ENCODE measurements around the gene AP5B1. TPM values are rescaled to one million over a fixed set of nuclear protein-coding genes. Genes with fewer than 3 reads are reported as not detected.

The AP5B1 gene
- total and polyA plus RNA-seq, 9 of the 15 experiments (the other 6 are each of a cell fraction or from before 2014, with no cell fraction given) = 0.51 to 24.2 (median 5.1) TPM

DNA sequence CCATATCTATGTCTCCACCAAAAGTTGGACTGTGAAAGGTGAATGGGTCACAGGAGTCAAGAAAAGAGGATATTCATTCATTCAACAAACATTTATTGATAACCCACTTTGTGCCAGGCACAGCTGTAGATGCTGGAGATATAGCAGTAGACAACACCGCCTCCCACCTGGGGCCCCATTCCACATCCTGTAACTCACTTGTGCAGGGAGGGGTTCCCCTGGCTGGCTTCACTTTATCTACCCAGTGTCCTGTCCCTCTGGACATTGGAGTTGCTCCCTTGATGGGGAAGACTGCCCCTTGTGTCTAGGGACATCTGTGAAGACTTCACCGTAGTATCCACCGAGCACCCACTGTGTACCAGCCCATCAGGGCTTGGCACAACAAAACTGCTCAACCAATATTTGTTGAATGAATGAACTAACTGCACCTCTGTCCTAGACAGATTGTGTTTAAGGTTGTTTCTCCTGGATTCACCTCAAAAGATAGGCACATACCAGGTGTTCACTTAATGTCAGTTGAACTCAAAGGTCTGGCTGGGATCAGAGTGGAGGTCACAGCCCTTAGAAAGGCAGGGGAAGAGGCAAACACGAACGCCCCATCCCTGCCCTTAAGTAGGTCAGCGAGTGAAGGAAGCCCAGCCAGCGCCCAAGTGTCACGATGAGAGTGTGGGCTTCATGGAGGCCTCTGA lies 4.7 kb upstream of the AP5B1 start:
- H2AFZ ChIP-seq (ENCODE audit: low read depth, low read length) = no peak overlapping the region
- H3K9me1 ChIP-seq (ENCODE audit: control insufficient read depth, insufficient read depth, low read length) = no peaks in the 10 kb centered on the region
- H4K20me1 ChIP-seq (replicated peaks; ENCODE audit: control insufficient read depth, insufficient read depth, low read length) = peaks cover 9% of the 10 kb centered on the region; the same call in 1 of the 2 replicates
- no peak overlapping the region for H3K9ac ChIP-seq (ENCODE audit: insufficient read depth in 1 of 2, low read depth in 2 of 2, low read length in 2 of 2)
- TF ChIP-seq L3MBTL2 (IDR thresholded peaks at IDR 0.05) = no peak
- TF ChIP-seq, protein P1, sequence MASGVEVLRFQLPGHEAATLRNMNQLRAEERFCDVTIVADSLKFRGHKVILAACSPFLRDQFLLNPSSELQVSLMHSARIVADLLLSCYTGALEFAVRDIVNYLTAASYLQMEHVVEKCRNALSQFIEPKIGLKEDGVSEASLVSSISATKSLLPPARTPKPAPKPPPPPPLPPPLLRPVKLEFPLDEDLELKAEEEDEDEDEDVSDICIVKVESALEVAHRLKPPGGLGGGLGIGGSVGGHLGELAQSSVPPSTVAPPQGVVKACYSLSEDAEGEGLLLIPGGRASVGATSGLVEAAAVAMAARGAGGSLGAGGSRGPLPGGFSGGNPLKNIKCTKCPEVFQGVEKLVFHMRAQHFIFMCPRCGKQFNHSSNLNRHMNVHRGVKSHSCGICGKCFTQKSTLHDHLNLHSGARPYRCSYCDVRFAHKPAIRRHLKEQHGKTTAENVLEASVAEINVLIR (CRISPR knock-in tag; IDR thresholded peaks at IDR 0.05) = no peak
- TF ChIP-seq PTBP1 (IDR thresholded peaks at IDR 0.05; ENCODE audit: low read depth, low read length) = no peak
- TF ChIP-seq SMAD4 (CRISPR knock-in tag; conservative IDR thresholded peaks at IDR 0.05) = no peak
- TF ChIP-seq, protein P2, sequence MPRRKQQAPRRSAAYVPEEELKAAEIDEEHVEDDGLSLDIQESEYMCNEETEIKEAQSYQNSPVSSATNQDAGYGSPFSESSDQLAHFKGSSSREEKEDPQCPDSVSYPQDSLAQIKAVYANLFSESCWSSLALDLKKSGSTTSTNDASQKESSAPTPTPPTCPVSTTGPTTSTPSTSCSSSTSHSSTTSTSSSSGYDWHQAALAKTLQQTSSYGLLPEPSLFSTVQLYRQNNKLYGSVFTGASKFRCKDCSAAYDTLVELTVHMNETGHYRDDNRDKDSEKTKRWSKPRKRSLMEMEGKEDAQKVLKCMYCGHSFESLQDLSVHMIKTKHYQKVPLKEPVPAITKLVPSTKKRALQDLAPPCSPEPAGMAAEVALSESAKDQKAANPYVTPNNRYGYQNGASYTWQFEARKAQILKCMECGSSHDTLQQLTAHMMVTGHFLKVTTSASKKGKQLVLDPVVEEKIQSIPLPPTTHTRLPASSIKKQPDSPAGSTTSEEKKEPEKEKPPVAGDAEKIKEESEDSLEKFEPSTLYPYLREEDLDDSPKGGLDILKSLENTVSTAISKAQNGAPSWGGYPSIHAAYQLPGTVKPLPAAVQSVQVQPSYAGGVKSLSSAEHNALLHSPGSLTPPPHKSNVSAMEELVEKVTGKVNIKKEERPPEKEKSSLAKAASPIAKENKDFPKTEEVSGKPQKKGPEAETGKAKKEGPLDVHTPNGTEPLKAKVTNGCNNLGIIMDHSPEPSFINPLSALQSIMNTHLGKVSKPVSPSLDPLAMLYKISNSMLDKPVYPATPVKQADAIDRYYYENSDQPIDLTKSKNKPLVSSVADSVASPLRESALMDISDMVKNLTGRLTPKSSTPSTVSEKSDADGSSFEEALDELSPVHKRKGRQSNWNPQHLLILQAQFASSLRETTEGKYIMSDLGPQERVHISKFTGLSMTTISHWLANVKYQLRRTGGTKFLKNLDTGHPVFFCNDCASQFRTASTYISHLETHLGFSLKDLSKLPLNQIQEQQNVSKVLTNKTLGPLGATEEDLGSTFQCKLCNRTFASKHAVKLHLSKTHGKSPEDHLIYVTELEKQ (CRISPR knock-in tag; IDR thresholded peaks at IDR 0.05) = no peak
- TF ChIP-seq MCM3 (IDR thresholded peaks at IDR 0.05) = no peak
- no peak for TF ChIP-seq SRSF1 (IDR thresholded peaks at IDR 0.05; ENCODE audit: low read depth, low read length)
- TF ChIP-seq HCFC1 (IDR thresholded peaks at IDR 0.05; ENCODE audit: low read depth, low read length) = no peak
- no peak for TF ChIP-seq HDAC3 (IDR thresholded peaks at IDR 0.05; ENCODE audit: borderline replicate concordance, partially characterized antibody)
- no peak for TF ChIP-seq ZZZ3 (IDR thresholded peaks at IDR 0.05)
- no peak for TF ChIP-seq ZC3H11A (IDR thresholded peaks at IDR 0.05; ENCODE audit: low read depth, low read length)
- peaks cover 10 to 24% of the 10 kb centered on the region in 2 experiments; a peak in 4 of 5 replicates for H3K27me3 ChIP-seq (ENCODE audit: control insufficient read depth in 2 of 2, insufficient read depth in 2 of 2, low read length in 2 of 2)
- CTCF ChIA-PET (ENCODE audit: low intra/inter-chr PET ratio) = no interaction called here
- POLR2A ChIA-PET = interaction anchor here (0.6 to 1.3 kb wide), 2 partner anchors 11 to 115 kb away, joined by 3 to 6 read pairs; no protein-coding TSS in a partner anchor
- no TSS peak for BruUV-seq (replicated peaks)
- no peak overlapping the region for H3K4me3 ChIP-seq
- ATAC-seq = no peak
- no peak for FAIRE-seq
- H3K4me2 ChIP-seq (ENCODE audit: insufficient read depth, low read length) = no peak overlapping the region
- in situ Hi-C loops (cut with MboI) (no loop called here), intact Hi-C loops (cut with micrococcal nuclease) (loop anchor here (10.0 kb wide), 1 partner anchor 199 kb away; no protein-coding TSS in a partner anchor)
- H3K9me3 ChIP-seq (replicated peaks; ENCODE audit: control insufficient read depth, insufficient read depth, low read depth, low read length) = no peaks in the 10 kb centered on the region
- WGBS (ENCODE audit: insufficient coverage, low coverage, missing lambda C conversion rate) = 31% methylated on average over 8 of the region's 8 CpGs
- H3K79me2 ChIP-seq (ENCODE audit: control insufficient read depth, insufficient read depth, low read length) = peaks cover 1% of the 10 kb centered on the region; the same call in 2 of the 3 replicates
- no peak for DNase-seq (ENCODE audit: extremely low read depth in 1 of 4, low spot score in 3 of 4)
- no peaks in the 10 kb centered on the region for H3K36me3 ChIP-seq (ENCODE audit: control insufficient read depth, insufficient read depth, low read length)
- H3K27ac ChIP-seq (ENCODE audit: extremely low read depth, low read depth, low read length) = no peak overlapping the region
- peaks cover 0 to 42% of the 10 kb centered on the region in 2 experiments; a peak in 2 of 5 replicates for H3K4me1 ChIP-seq (replicated peaks in 1 of 2; ENCODE audit: control insufficient read depth in 2 of 2, insufficient read depth in 2 of 2, low read length in 2 of 2)
